SHP77 (cell line): ENCODE results near the gene BPIFB2.
"Not testable (repeated sequence)": the region's sequence is repeated elsewhere in the genome, so short reads cannot be mapped to it uniquely, and the experiment has no call there.

Experiments used
- DNase-seq, 2 experiments: peaks; one replicate each; lab custom pipeline; 2025; lab: John Stamatoyannopoulos, UW

BPIFB2 gene

GRCh38 chr20:32970973-32971300 lies 36.6 kb upstream of the BPIFB2 start:
- no peak for DNase-seq

- DNase-seq = no peak
These were observed 35.8 kb upstream of the BPIFB2 start for GRCh38 chr20:32971703-32972161.

- DNase-seq = no peak
These were observed 35.1 kb upstream of the BPIFB2 start for GRCh38 chr20:32972181-32973076.

- DNase-seq = no peak
These were observed 34.3 kb upstream of the BPIFB2 start for GRCh38 chr20:32973077-32973717.

GRCh38 chr20:32974204-32975064 lies 33.1 kb upstream of the BPIFB2 start:
- not testable (repeated sequence) for DNase-seq

GRCh38 chr20:32975121-32975520 lies 32.4 kb upstream of the BPIFB2 start:
- not testable (repeated sequence) for DNase-seq

GRCh38 chr20:32975698-32976674 lies 31.5 kb upstream of the BPIFB2 start:
- DNase-seq = no peak

GRCh38 chr20:32976746-32977145 lies 30.8 kb upstream of the BPIFB2 start:
- no peak for DNase-seq

GRCh38 chr20:32977281-32978008 lies 30.1 kb upstream of the BPIFB2 start:
- DNase-seq = no peak

- DNase-seq = no peak
These were observed 29.5 kb upstream of the BPIFB2 start for GRCh38 chr20:32978009-32978335.

- no peak for DNase-seq
These were observed 28.1 kb upstream of the BPIFB2 start for GRCh38 chr20:32979201-32979998.

- no peak for DNase-seq
These were observed 27.2 kb upstream of the BPIFB2 start for GRCh38 chr20:32980131-32980941.

- no peak for DNase-seq
These were observed 26.5 kb upstream of the BPIFB2 start for GRCh38 chr20:32980990-32981389.

GRCh38 chr20:32982617-32983458 lies 24.7 kb upstream of the BPIFB2 start:
- DNase-seq = peak; percentile 36

- no peak for DNase-seq
These were observed 23.9 kb upstream of the BPIFB2 start for GRCh38 chr20:32983459-32984112.

GRCh38 chr20:32984196-32984595 lies 23.3 kb upstream of the BPIFB2 start:
- DNase-seq = no peak

GRCh38 chr20:32984631-32985354 lies 22.7 kb upstream of the BPIFB2 start:
- no peak for DNase-seq
